A673 (cell line): ENCODE measurements around the gene GABRG3. TPM values are rescaled to one million over a fixed set of nuclear protein-coding genes. Genes with fewer than 3 reads are reported as not detected.

Experiments used
- BruUV-seq: library from RNA; stranded (reverse); fragments of 400-500 nt; replicated peaks from 2 replicates; lab custom pipeline; 2021; lab: Mats Ljungman, UMichigan
- CTCF ChIA-PET: fragments of 300-600 bp; sonication (Branson Sonifier 250); formaldehyde crosslinking; loops from one replicate; lab custom pipeline; 2022; ENCODE audit warnings: antibody characterized with exemption; lab: Charles Lee
- POLR2A ChIA-PET: fragments of 300-600 bp; sonication (Branson Sonifier 250); formaldehyde crosslinking; loops from one replicate; lab custom pipeline; 2022; ENCODE audit warnings: antibody characterized with exemption; ENCODE audit not compliant: low non-redundant PET; lab: Charles Lee
- DNase-seq: peaks from one replicate; pipeline ENCODE4 v3.0.0-alpha.2; 2015; ENCODE audit warnings: low spot score
- H3K27ac ChIP-seq: fragments of 200-600 bp; sonication (generic); 2 replicates; pipeline ENCODE4 v1.5.1; 2016; ENCODE audit warnings: mixed run types, low read depth, mild to moderate bottlenecking, mixed read lengths, antibody characterized with exemption, low read length; ENCODE audit not compliant: poor library complexity, severe bottlenecking
- H3K27me3 ChIP-seq: fragments of 200-600 bp; sonication (generic); replicated peaks from 2 replicates; pipeline ENCODE4 v1.6.1; 2017; ENCODE audit warnings: mixed run types, low read depth, mild to moderate bottlenecking, mixed read lengths, antibody characterized with exemption, low read length; ENCODE audit not compliant: insufficient read depth, poor library complexity
- H3K36me3 ChIP-seq: fragments of 200-600 bp; sonication (generic); 2 replicates; pipeline ENCODE4 v1.6.1; 2016; ENCODE audit warnings: mixed run types, mild to moderate bottlenecking, mixed read lengths, antibody characterized with exemption, low read length; ENCODE audit not compliant: insufficient read depth, poor library complexity, severe bottlenecking
- H3K4me1 ChIP-seq: fragments of 200-600 bp; sonication (generic); 2 replicates; pipeline ENCODE4 v1.6.1; 2017; ENCODE audit warnings: mixed run types, mild to moderate bottlenecking, mixed read lengths, antibody characterized with exemption, low read length; ENCODE audit not compliant: insufficient read depth, poor library complexity, severe bottlenecking
- H3K4me3 ChIP-seq: fragments of 200-600 bp; sonication (generic); 2 replicates; pipeline ENCODE4 v1.5.1; 2016; ENCODE audit warnings: low read depth, mixed run types, mild to moderate bottlenecking, mixed read lengths, low read length; ENCODE audit not compliant: poor library complexity, severe bottlenecking
- H3K9me3 ChIP-seq: fragments of 200-600 bp; sonication (generic); 2 replicates; pipeline ENCODE4 v1.6.1; 2016; ENCODE audit warnings: mixed run types, low read depth, mild to moderate bottlenecking, mixed read lengths, antibody characterized with exemption, low read length; ENCODE audit not compliant: poor library complexity, severe bottlenecking
- EZH2 ChIP-seq: fragments of 200-600 bp; sonication (generic); IDR thresholded peaks from 2 replicates; pipeline ENCODE4 v1.6.1; 2017; ENCODE audit warnings: borderline replicate concordance, low read depth, mild to moderate bottlenecking, mixed read lengths, antibody characterized with exemption, low read length; ENCODE audit not compliant: poor library complexity, severe bottlenecking
- intact Hi-C: fragments of 100-400 bp; cut with micrococcal nuclease; formaldehyde crosslinking; loops from one replicate; pipeline ENCODE4 v1.10.0; 2022; ENCODE audit not compliant: unreplicated experiment
- total RNA-seq: library from RNA; stranded (reverse); gene quantifications from 2 replicates; pipeline ENCODE4 v1.2.3, GENCODE V29; 2021
- TF ChIP-seq, protein P1 (sequence below): fragments of 300-800, 200-600 bp; sonication (generic); conservative IDR thresholded peaks from 2 replicates; pipeline ENCODE4 v1.5.1; 2017; ENCODE audit warnings: low read depth, mild to moderate bottlenecking, antibody characterized with exemption, low read length, moderate library complexity, mixed read lengths

Gene GABRG3
- total RNA-seq, 1 experiment from 2014 or later = not detected

DNA sequence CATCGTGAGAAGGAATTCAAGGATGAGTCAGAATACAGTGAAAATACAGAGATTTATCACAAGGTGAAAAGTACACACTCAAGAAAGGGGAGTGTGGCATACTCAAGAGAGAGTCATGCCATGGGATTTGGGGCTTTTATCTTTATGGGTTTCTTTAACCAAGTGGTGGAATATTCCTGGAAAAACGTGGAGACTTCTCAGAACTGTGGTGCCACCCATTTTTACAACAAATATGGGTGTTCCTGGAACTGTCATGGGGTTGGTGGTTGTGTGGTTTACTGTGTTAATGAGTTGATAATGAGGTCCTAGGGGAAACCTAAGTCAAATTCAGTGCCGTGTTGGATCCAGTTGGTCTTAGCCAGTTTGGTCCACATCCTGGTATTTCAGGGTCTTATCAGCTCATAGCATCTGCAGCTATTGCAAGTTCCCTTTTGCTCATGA, 497.2 kb downstream of the GABRG3 start:
- Histone ChIP-seq H3K27me3 (no peaks in the 10 kb centered on the region), H3K9me3 (peaks cover 38% of the 10 kb centered on the region), H3K4me3 (no peak overlapping the region), H3K27ac (no peak overlapping the region), H3K36me3 (no peaks in the 10 kb centered on the region), H3K4me1 (no peaks in the 10 kb centered on the region)
- DNase-seq = no peak
- POLR2A ChIA-PET = no interaction called here
- intact Hi-C loops = no loop called here
- no TSS peak for BruUV-seq
- no peak for TF ChIP-seq EZH2
- TF ChIP-seq, protein P1, sequence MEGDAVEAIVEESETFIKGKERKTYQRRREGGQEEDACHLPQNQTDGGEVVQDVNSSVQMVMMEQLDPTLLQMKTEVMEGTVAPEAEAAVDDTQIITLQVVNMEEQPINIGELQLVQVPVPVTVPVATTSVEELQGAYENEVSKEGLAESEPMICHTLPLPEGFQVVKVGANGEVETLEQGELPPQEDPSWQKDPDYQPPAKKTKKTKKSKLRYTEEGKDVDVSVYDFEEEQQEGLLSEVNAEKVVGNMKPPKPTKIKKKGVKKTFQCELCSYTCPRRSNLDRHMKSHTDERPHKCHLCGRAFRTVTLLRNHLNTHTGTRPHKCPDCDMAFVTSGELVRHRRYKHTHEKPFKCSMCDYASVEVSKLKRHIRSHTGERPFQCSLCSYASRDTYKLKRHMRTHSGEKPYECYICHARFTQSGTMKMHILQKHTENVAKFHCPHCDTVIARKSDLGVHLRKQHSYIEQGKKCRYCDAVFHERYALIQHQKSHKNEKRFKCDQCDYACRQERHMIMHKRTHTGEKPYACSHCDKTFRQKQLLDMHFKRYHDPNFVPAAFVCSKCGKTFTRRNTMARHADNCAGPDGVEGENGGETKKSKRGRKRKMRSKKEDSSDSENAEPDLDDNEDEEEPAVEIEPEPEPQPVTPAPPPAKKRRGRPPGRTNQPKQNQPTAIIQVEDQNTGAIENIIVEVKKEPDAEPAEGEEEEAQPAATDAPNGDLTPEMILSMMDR = no peak
- CTCF ChIA-PET = no interaction called here

DNA sequence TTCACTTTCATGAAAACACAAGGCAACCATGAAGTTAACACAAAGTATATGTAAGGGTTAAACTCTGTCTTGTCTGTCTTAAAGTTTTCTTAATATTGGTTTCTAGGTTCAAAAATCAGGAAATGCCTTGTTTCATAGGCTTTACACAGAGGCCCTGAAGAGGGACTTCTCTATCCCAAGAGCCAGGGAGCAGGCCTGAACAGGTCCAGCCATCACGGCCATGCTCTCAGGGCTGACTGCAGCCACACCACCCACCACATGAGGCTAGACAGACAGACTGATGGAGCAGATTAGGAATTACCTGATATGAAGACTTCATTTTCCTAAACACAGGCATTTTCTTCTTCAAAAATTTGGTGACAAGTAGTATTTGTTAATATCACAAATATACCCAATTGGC, 502.9 kb downstream of the GABRG3 start:
- Histone ChIP-seq H3K27ac (no peak overlapping the region), H3K36me3 (no peaks in the 10 kb centered on the region), H3K4me1 (no peaks in the 10 kb centered on the region), H3K9me3 (peaks cover 64% of the 10 kb centered on the region), H3K4me3 (no peak overlapping the region), H3K27me3 (no peaks in the 10 kb centered on the region)
- ChIA-PET POLR2A (no interaction called here), CTCF (no interaction called here)
- no peak for DNase-seq
- intact Hi-C loops = no loop called here
- BruUV-seq = no TSS peak
- TF ChIP-seq EZH2 = no peak
- TF ChIP-seq, protein P1 = no peak

DNA sequence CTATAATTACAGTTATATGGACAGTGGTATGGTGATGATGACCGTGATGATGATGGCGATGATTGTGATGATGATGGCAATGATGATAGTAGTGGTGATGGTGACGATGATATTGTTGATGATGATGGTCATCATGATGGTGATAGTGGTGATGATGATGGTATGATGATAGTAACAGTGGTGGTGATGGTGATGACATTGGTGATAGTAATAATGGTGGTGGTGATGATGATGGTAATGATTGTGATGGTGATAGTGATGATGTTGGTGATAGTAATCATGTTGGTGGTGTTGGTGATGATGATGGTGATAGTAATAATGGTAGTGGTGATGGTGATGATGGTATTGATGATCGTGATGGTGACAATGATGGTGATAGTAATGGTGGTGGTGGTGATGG, 504.4 kb downstream of the GABRG3 start:
- TF ChIP-seq EZH2 = no peak
- TF ChIP-seq, protein P1 = no peak
- intact Hi-C loops = no loop called here

More for the DNA sequence above, 504.4 kb downstream of the GABRG3 start:
- Histone ChIP-seq H3K4me1 (no peaks in the 10 kb centered on the region), H3K27me3 (no peaks in the 10 kb centered on the region), H3K36me3 (no peaks in the 10 kb centered on the region), H3K9me3 (peaks cover 76% of the 10 kb centered on the region), H3K27ac (no peak overlapping the region), H3K4me3 (no peak overlapping the region)
- DNase-seq = no peak
- CTCF ChIA-PET = no interaction called here
- POLR2A ChIA-PET = no interaction called here
- no TSS peak for BruUV-seq
